ENCODE measurements around the gene RNFT2.
"Not testable (repeated sequence)": the region's sequence is repeated elsewhere in the genome, so short reads cannot be mapped to it uniquely, and the experiment has no call there.

Gene RNFT2

DNA sequence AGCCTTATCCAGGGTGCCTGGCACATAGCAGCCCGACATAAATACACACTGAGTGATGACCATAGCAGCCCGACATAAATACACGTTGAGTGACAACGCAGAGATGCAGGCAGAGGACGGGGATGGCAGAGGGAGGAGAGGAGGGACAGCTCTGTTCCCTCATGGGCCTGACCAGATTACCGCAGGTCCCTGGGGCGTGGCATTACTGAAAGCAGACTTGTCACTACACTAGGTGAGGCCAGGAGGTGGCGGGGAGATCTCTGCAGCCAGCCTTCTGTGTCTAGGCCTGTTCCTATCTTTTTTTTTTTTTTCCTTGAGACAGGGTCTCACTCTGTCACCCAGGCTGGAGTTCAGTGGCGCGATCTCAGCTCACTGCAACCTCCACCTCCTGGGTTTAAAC, 74.1 kb downstream of the RNFT2 start:
- no peaks in the 10 kb centered on the region for H3K4me1 ChIP-seq (ENCODE audit: control insufficient read depth, insufficient read depth, low read length)
- no peak overlapping the region for H3K4me3 ChIP-seq (ENCODE audit: low read length)
- H3K27ac ChIP-seq (ENCODE audit: low read depth, low read length), result no peak overlapping the region
- H3K9ac ChIP-seq (ENCODE audit: low read length), result no peak overlapping the region
- no peaks in the 10 kb centered on the region for H3K36me3 ChIP-seq (ENCODE audit: control insufficient read depth, insufficient read depth, low read length)
- H3K27me3 ChIP-seq (ENCODE audit: control insufficient read depth, insufficient read depth, low read length), result no peaks in the 10 kb centered on the region

DNA sequence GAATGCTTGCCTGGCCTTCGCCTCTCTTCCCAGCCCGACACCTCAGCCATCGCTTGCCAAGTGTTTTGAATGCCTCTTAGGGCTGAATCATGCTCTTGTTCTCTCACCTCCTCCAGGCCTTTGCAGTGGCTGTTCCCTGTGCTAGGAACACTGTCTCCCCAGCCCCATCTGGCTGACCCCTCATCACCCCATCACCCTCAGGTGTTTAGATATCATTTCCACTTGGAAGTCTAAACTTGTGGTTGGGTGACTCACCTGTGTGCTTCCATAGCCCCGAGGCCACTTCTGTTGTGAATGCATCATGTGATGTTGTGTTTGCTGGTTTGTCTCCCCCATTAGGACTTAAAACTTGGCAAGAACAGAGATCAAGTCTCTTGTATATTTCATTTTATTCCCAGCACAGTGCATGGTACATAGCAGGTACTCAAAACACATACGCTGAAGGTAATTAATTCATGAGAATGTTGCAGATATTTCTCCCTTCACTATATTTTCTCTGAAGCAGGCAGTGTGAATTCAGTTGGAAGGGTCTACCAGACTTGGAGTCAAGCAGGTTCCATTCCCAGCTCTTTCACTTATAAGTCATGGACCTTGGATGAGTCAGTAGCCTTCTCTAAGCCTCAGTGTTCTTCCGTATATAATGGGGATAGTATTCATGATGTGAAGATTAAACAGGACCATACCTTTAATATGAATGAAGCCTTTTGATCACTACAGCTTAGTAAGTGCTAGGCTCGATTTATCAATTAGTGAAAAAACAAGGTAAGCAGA, 75.3 kb downstream of the RNFT2 start:
- Histone ChIP-seq H3K4me3 (ENCODE audit: low read length) (no peak overlapping the region), H3K9ac (ENCODE audit: low read length) (no peak overlapping the region), H3K36me3 (ENCODE audit: control insufficient read depth, insufficient read depth, low read length) (no peaks in the 10 kb centered on the region), H3K27ac (ENCODE audit: low read depth, low read length) (no peak overlapping the region), H3K27me3 (ENCODE audit: control insufficient read depth, insufficient read depth, low read length) (no peaks in the 10 kb centered on the region), H3K4me1 (ENCODE audit: control insufficient read depth, insufficient read depth, low read length) (peaks cover 3% of the 10 kb centered on the region)

DNA sequence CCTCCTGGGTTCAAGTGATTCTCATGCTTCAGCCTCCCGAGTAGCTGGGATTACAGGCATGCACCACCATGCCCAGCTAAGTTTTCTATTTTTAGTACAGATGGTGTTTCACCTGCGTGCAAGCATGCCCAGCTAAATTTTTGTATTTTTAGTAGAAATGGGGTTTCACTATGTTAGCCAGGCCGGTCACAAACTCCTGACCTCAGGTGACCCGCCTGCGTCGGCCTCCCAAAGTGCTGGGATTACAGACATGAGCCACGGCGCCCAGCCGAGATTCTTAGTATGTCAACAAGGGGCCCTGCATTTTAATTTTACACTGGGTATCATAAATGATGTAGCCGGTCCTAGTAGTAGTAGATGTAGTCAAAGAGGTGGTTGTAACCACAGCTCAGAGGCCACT, 76.7 kb downstream of the RNFT2 start:
- not testable (repeated sequence) for H3K4me1 ChIP-seq (ENCODE audit: control insufficient read depth, insufficient read depth, low read length); H3K4me3 ChIP-seq (ENCODE audit: low read length); H3K36me3 ChIP-seq (ENCODE audit: control insufficient read depth, insufficient read depth, low read length); H3K27ac ChIP-seq (ENCODE audit: low read depth, low read length); H3K27me3 ChIP-seq (ENCODE audit: control insufficient read depth, insufficient read depth, low read length); H3K9ac ChIP-seq (ENCODE audit: low read length)

DNA sequence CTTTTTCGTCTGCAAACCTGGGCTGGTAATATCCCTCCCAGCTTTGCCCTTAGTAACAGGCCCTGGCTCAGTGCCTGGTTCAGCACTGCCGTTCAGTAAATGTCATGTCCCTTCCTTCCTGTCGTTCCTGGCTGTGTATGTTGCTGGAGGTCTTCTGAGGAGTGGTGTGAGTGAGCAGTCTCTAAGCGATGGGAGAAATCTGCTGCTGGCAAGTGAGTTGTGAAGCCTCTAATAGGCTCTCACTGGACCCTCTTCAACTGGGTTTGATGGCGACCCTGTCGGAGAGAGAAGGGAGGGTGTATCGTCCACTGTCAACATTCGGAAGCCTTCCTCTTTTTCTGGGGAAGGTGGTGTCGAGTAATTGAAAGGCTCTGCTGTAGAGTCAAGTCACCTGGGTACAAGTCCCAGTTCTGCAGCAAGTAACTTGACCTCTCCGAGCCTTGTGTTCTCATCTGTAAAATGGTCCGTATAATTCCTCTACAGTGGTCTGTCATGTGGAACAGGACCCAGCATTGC, 80.3 kb downstream of the RNFT2 start:
- peak overlapping the region; percentile 96 for H3K27ac ChIP-seq (ENCODE audit: low read depth, low read length)
- H3K9ac ChIP-seq (ENCODE audit: low read length), result peak overlapping the region; percentile 94
- H3K4me1 ChIP-seq (ENCODE audit: control insufficient read depth, insufficient read depth, low read length), result peaks cover 4% of the 10 kb centered on the region
- H3K27me3 ChIP-seq (ENCODE audit: control insufficient read depth, insufficient read depth, low read length), result no peaks in the 10 kb centered on the region
- H3K4me3 ChIP-seq (ENCODE audit: low read length), result peak overlapping the region; percentile 92
- no peaks in the 10 kb centered on the region for H3K36me3 ChIP-seq (ENCODE audit: control insufficient read depth, insufficient read depth, low read length)

DNA sequence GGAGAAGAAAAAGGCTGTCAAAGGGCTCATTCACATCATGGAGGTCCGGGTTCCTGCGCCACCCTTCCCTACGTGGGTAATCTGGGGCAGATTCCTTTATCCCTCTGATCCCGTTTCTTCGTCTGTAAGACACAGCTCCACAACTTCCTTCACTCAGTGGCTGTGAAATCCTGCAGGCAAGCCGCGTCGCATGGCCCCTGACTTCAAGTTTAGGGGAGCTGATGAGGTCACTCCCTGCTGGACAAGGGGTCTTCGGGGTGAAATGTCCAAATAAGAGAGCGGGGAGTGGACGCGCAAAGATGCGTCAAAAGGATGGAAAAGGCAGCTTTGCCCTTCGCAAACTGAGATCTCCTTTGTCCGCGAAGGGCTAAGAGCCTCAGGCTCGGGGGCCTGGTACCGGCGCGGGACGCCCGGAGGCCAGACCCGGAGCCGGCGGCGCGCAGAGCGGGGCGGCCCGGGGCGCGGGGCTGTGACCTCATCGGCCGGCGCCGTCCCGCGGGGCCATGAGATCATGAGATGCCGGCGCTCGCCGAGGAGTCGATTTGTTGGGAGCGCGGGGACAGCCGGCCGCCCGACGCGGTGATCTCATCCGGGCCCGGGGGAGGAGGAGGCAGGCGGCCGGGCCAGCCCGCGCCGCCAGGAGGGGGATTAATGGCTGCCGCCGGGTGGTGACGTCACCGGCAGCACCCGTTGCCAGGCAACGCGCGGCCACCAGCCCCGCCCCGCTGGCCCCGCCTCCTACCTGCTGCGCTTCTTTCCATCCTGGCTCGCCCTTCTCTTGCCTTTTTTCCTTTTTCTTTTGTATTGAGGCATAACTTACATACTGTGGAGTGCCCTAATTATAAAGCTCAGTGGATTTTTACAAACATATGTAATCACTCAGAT, 81.1 kb downstream of the RNFT2 start:
- Histone ChIP-seq H3K4me3 (ENCODE audit: low read length) (peak overlapping the region; percentile 92), H3K4me1 (ENCODE audit: control insufficient read depth, insufficient read depth, low read length) (peaks cover 4% of the 10 kb centered on the region), H3K27ac (ENCODE audit: low read depth, low read length) (peak overlapping the region; percentile 96), H3K36me3 (ENCODE audit: control insufficient read depth, insufficient read depth, low read length) (no peaks in the 10 kb centered on the region), H3K9ac (ENCODE audit: low read length) (peak overlapping the region; percentile 94), H3K27me3 (ENCODE audit: control insufficient read depth, insufficient read depth, low read length) (no peaks in the 10 kb centered on the region)

DNA sequence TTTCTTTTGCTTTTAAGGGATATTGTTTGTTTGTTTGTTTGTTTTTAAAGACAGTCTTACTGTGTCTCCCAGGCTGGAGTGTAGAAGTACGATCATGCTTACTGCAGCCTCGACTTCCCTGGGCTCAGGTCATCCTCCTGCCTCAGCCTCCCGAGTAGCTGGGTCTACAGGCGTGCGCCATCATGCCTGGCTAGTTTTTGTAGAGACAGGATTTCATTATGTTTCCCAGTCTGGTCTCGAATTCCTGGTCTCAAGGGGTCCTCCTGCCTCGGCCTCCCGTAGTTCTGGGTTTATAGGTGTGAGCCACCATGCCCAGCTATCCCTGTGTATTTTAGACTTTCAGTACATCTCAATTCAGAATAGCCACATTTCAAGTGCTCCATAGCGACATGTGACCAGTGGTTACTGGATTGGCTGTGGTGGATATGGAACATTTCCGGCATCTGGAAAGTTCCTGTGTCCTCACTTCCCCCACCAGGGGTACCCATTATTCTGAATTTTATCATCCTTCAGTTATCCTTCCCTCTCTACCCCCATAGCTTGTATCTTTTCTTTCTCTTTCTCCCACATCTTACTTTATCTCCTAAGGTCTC, 82.0 kb downstream of the RNFT2 start:
- Histone ChIP-seq H3K27me3 (ENCODE audit: control insufficient read depth, insufficient read depth, low read length) (no peaks in the 10 kb centered on the region), H3K4me3 (ENCODE audit: low read length) (no peak overlapping the region), H3K4me1 (ENCODE audit: control insufficient read depth, insufficient read depth, low read length) (peaks cover 4% of the 10 kb centered on the region), H3K9ac (ENCODE audit: low read length) (no peak overlapping the region), H3K36me3 (ENCODE audit: control insufficient read depth, insufficient read depth, low read length) (no peaks in the 10 kb centered on the region), H3K27ac (ENCODE audit: low read depth, low read length) (no peak overlapping the region)

DNA sequence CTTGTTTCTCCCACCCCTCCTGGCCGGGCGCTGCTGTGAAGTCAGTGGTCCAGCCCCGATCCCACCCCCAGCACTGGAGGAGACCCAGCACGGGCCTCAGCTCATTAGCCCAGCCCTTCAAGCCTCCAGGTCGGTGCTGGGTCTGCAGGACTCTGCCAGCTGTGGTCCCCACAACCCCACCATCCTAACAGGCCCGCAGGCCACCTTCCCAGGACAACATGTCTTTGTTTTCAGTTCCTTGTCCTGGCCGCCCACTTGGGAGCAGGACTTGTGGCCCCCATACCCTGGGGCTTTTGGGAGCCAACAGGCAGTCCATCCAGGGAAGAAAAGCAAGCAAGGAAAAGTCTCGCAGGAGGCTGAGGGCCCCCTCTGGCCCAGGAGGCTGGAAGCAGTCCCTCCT, 83.2 kb downstream of the RNFT2 start:
- Histone ChIP-seq H3K4me3 (ENCODE audit: low read length) (no peak overlapping the region), H3K27me3 (ENCODE audit: control insufficient read depth, insufficient read depth, low read length) (no peaks in the 10 kb centered on the region), H3K27ac (ENCODE audit: low read depth, low read length) (no peak overlapping the region), H3K4me1 (ENCODE audit: control insufficient read depth, insufficient read depth, low read length) (peaks cover 4% of the 10 kb centered on the region), H3K36me3 (ENCODE audit: control insufficient read depth, insufficient read depth, low read length) (no peaks in the 10 kb centered on the region), H3K9ac (ENCODE audit: low read length) (no peak overlapping the region)

DNA sequence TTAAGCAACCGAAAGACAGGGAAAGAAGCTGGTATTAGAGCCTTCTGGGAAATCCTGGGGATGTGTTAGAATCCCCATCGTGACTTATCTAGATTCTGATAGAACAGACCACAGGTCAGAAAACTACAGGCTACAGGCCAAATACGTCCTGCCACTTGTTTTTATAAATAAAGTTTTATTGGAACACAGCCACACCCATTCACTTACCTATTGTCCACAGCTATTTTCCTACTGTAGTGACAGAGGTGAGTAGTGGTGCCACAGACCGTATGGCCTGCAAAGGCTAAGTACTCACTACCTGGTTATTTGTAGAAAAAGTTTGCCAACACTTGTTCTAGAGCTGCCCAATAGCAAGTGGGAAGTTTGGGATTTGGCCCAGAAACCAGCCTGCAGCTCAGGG, 89.3 kb downstream of the RNFT2 start:
- Histone ChIP-seq H3K27ac (ENCODE audit: low read depth, low read length) (no peak overlapping the region), H3K36me3 (ENCODE audit: control insufficient read depth, insufficient read depth, low read length) (no peaks in the 10 kb centered on the region), H3K4me1 (ENCODE audit: control insufficient read depth, insufficient read depth, low read length) (no peaks in the 10 kb centered on the region), H3K9ac (ENCODE audit: low read length) (no peak overlapping the region), H3K4me3 (ENCODE audit: low read length) (no peak overlapping the region), H3K27me3 (ENCODE audit: control insufficient read depth, insufficient read depth, low read length) (no peaks in the 10 kb centered on the region)

DNA sequence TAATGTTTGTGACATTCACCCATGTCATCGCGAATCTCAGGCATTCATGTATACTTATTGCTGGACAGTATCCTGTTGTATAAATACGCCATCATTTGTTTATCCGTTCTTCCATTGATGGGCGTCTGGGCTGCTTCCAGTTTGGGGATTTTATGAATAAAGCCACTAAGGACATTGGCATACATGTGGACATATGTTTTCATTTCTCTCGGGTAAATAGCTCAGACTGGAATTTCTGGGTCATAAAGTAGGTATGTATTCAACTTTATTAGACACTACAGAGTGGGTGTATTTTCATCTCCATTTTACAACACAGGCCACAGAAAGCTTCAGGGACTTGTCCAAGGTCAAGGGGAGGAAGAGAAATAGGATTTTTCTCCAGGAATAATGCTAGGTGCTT, 94.2 kb downstream of the RNFT2 start:
- Histone ChIP-seq H3K4me1 (ENCODE audit: control insufficient read depth, insufficient read depth, low read length) (no peaks in the 10 kb centered on the region), H3K4me3 (ENCODE audit: low read length) (no peak overlapping the region), H3K27me3 (ENCODE audit: control insufficient read depth, insufficient read depth, low read length) (no peaks in the 10 kb centered on the region), H3K36me3 (ENCODE audit: control insufficient read depth, insufficient read depth, low read length) (no peaks in the 10 kb centered on the region), H3K27ac (ENCODE audit: low read depth, low read length) (no peak overlapping the region), H3K9ac (ENCODE audit: low read length) (no peak overlapping the region)

DNA sequence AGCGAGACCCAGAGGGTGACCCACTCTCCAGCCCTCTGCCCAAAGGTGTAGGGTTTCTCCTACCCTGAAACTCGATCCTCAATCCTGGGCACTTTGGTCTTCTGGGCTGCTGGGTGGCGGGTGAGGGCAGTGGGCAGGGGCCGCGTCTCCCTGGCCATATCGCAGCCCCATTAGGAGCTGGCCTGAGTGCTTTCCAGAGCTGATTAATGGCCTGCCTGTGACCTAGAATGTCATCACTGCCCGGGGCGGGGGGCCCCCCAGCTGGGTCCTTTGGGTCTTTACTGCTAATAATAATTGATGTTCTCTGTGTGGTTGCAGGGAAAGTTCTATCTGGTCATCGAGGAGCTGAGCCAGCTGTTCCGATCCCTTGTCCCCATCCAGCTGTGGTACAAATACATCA, 95.4 kb downstream of the RNFT2 start:
- Histone ChIP-seq H3K9ac (ENCODE audit: low read length) (no peak overlapping the region), H3K36me3 (ENCODE audit: control insufficient read depth, insufficient read depth, low read length) (no peaks in the 10 kb centered on the region), H3K4me1 (ENCODE audit: control insufficient read depth, insufficient read depth, low read length) (no peaks in the 10 kb centered on the region), H3K4me3 (ENCODE audit: low read length) (no peak overlapping the region), H3K27ac (ENCODE audit: low read depth, low read length) (no peak overlapping the region), H3K27me3 (ENCODE audit: control insufficient read depth, insufficient read depth, low read length) (no peaks in the 10 kb centered on the region)

DNA sequence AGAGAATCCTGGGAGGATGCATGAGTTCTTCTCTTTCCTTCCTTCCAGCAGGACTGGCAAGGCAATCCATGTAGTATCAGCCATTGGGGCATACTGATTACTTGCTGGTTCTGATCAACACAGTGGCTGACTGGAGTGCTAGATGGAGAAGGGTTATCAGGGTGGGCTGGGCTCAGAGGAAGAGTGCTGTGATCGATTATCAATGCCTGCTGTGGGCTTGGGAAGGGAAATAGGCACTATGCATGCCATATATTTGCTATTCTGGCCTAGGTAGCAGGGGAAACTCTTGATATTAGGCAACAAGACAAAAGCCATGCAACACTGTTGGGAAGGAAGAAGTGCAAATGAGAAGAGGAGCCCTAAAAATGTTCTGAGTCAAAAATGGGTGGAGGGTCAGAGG, 97.4 kb downstream of the RNFT2 start:
- no peak overlapping the region for H3K9ac ChIP-seq (ENCODE audit: low read length)
- H3K4me3 ChIP-seq (ENCODE audit: low read length), result no peak overlapping the region
- no peaks in the 10 kb centered on the region for H3K4me1 ChIP-seq (ENCODE audit: control insufficient read depth, insufficient read depth, low read length)
- H3K27ac ChIP-seq (ENCODE audit: low read depth, low read length), result no peak overlapping the region
- no peaks in the 10 kb centered on the region for H3K36me3 ChIP-seq (ENCODE audit: control insufficient read depth, insufficient read depth, low read length)
- no peaks in the 10 kb centered on the region for H3K27me3 ChIP-seq (ENCODE audit: control insufficient read depth, insufficient read depth, low read length)

DNA sequence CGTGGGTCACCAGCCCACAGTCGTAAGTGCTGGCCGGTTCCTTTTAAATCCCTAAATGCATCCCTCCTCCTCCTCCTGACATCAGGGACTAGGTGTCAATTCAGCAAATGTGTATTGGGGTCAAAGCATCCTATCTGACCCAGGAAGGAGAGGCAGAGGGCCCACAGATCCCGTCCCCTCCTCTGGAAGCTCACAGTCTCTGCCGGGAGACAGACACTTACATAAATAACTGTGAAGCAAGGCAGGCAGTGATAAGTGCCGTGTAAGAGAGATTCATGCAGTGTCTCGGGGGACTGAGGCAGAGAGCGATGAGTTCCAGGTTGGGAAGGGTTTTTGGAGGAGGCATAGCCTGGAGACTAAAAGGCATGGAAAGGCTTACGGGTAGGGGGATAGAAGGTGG, 99.0 kb downstream of the RNFT2 start:
- no peaks in the 10 kb centered on the region for H3K4me1 ChIP-seq (ENCODE audit: control insufficient read depth, insufficient read depth, low read length)
- H3K36me3 ChIP-seq (ENCODE audit: control insufficient read depth, insufficient read depth, low read length), result no peaks in the 10 kb centered on the region
- no peaks in the 10 kb centered on the region for H3K27me3 ChIP-seq (ENCODE audit: control insufficient read depth, insufficient read depth, low read length)
- H3K4me3 ChIP-seq (ENCODE audit: low read length), result no peak overlapping the region
- no peak overlapping the region for H3K9ac ChIP-seq (ENCODE audit: low read length)
- no peak overlapping the region for H3K27ac ChIP-seq (ENCODE audit: low read depth, low read length)
